Activated CD8-positive, alpha-beta memory T cell treated with anti-CD3 and anti-CD28 coated beads for 4 hours (primary cell): ENCODE measurements around the gene PRKN.

Experiments
- DNase-seq, 2 donors: peaks; one replicate each; pipeline ENCODE4 v3.0.0-alpha.2; 2020; ENCODE audit warnings: low read depth in 2 of 2

PRKN gene

DNA sequence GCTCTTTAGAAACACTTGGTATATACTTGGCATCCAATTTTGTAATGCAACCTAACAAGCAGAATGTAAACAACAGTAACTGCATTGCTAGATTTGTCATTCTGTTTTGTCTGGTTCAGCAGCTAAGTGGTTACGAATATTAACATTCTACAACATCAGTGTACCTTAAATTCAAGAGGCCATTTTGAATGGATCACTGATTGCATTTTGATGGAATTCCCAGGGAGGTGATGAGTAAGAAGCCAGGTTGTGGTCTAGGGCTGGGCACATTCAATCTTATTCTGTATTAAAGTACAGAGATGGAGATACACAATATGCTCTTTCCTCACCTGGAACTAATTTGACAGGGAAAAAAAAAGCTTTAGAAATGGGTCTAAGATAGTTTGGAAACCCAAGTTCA lies 483.5 kb downstream of the PRKN start:
- no peak for DNase-seq

DNA sequence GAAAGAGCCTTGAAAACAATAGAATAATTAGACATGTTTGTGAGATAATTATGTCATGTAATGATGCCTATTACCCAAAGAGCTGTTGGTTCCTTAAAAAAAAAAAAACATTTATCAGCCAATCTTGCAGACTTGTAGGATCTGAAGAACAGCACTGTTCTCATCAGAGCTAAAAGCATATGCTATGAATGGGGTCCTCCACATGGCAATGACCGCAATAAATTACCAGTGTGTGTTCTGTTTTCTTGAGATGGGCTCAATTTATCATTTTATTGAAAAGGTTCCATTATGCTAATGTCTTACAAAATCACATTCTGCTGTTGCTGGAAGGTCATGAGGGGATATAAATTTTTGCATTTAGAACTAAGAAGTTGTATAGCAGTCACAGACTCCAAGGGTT lies 484.7 kb downstream of the PRKN start:
- no peak for DNase-seq

DNA sequence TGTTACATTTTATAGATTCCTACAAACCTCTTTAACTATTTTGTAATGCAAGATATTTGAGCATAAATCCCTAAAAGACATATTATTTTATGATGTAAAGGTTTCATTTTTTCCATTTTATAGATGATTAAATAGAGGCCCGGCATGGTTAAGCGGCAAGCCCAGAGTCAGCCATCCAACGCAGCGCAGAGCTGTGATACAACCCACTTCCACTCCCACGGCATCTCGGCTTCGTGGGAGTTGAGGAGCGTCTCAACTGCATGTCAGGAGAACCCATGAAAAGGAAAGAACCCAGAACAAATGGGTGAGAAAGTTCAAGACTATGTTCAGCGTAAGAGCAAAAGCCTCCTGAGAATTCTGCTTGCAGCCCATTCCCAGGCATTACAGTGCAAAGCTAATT lies 488.2 kb downstream of the PRKN start:
- DNase-seq, result no peak

DNA sequence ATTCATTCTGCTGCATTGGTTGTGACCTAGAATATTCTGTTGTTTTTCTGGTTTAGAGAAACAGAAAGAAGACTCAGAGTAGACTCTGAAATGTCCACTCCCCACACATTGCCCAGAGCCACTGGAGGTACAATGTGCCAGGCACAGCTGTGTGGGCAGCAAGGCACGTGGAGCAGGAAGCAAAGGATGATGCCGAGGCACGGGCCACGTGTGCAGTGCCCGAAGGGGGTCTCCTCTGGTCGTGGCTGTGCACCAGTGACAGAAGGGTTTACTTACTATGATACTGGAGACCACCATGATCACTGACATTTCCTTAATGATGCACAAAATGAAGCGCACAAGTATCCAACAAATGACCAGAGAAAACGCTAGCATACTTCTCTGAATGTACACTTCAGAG lies 488.9 kb downstream of the PRKN start:
- no peak for DNase-seq

DNA sequence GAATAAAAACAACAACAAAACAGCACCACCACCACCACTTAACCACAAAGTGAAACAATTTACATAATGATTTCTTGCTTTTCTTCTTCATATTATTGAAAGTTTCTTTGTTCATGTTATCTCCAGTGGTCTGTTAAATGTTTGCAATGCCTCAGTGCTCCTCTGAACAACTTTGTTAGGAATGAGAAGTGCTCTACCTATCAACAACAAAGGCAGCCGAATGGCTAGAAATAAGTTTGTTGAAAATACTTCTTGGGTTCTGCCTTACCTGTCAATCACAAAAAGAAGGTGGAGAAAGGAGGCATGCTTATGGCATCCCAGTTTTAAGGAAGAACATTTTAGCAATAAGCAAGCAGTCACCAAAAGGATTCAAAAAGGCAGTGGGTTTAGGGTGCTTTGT lies 490.2 kb downstream of the PRKN start:
- DNase-seq, result no peak

DNA sequence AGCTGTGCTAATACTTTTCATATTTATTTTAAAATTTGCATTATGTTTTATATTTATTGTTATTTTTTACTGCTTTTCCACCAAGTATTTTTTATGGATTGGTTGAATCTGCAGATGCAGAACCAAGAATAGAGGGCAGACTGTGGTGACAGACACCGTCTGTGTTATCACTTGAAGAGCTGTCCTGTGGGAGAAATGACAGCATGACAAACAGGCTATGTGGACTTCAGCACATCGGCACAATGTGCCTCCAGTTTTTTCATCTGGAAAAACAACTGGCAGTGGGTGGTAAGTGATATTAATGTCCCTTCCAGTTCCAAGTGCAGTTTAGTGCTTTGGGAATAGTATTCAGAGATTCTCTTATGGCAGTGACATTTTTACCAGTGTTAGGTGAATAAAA lies 492.9 kb downstream of the PRKN start:
- DNase-seq, result no peak

DNA sequence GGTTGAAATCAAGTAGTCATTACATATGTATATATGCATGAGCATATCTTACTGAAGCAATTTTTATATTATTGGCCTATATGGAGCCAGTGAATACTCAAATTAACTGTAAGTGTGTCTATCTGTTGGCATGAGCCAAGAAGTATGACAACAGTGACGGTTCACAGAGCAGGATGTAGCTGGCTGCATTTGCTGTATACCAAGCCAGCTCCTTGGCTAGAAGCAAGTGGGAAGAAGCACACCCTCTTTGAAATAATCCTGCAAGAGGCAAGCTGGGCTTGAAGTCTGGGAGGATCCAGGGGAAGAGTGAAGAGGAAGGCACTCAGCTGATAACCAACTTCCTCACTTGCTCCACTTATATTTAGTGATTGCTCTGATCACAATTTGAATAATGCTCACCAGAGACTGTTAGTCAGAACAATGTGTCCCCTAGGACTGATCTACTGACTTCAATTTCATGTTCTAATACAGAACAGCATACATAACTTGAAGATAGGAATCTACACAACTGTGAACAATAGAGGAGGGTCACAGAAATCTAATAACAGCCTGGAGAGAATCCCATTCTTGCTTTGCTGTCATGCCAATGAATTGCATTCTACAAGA lies 497.3 kb downstream of the PRKN start:
- no peak for DNase-seq

DNA sequence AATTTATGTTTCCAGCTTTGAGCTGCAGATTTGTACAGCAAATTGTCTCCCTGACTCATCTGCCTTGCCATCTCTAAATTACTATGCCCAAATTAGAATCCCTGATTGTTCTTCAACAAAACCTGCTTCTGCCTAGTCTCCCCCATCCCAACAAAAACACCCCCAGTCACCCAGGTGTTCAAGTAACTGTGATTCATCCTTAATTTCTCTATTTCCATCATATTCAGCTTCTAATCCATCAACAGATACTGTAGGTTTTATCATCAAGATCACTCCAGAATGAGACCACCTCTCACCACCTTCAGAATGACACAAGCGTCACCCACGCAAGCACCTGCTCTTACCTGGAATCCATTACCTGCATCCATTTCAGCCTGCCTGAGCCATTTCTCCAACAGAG lies 498.5 kb downstream of the PRKN start:
- DNase-seq, result no peak

DNA sequence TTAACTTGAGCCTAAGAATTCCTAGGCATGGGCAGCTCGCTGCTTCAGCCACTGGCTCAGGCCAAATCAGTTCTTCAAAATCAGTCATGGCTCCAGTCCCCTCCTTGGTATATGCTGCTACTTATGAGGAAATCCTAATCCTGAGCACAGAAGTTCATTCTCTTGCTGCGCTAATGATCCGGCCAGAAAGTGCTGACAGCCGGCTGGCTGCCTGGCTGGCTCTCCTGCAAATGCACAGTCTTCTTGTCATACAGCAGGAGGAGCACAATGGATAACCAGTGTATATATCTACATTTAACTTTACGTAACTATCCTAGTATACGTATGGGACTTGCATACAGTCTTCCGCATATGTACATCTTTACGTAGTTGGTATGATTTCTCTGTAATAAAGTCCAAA lies 500.8 kb downstream of the PRKN start:
- no peak for DNase-seq

DNA sequence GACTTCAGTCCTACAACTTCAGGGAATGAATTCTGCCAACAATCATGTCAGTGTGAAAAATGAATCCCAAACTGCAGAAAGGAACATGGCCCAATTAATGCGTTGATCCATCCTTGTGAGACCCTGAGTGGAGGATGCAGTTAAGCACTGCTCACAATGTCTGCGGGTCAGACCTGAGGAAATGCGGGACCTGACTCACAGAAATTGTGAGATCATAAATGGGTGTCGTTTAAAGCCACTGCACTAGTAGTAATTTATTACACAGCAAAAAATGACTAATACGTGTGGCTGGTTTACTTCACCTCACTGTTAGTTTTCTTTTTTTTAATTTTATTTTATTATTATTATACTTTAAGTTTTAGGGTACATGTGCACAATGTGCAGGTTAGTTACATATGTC lies 505.0 kb downstream of the PRKN start:
- no peak for DNase-seq

DNA sequence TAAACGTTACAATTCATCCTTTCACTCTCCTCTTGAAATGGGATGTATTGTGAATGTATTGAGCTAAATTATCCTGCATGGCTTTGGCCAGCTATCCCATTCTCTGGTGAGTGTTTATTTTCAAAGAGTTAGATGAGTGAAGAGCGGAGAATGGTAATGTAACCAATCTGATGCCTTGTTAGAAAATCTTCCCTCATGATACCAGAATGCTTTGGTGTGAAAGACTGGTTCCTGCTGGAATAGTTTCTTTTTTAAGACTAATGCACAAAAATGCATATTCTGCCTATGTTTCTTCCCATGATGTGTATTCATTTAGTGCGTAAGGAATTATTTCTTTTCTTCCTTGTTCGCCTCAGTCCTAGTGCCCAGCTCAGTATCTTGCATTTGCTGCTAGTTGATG lies 506.7 kb downstream of the PRKN start:
- no peak for DNase-seq

DNA sequence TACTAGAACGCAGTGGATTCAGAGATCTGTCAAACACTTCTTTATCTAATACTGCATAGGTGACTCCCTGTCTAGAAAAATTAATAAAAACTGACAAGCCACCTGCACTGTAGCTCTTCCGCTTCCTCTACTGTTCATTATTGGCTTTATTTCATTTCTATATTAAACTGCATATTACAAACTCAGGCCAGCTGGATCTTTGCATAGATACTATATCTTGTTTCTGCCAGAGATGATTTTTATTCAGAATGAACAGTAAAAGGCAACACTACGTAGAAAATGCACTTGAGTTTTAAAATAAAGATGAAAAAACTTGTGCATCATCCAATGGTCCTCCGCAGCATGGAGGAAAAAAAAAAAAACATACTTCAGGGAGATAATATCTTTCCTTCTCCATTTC lies 508.3 kb downstream of the PRKN start:
- no peak for DNase-seq

DNA sequence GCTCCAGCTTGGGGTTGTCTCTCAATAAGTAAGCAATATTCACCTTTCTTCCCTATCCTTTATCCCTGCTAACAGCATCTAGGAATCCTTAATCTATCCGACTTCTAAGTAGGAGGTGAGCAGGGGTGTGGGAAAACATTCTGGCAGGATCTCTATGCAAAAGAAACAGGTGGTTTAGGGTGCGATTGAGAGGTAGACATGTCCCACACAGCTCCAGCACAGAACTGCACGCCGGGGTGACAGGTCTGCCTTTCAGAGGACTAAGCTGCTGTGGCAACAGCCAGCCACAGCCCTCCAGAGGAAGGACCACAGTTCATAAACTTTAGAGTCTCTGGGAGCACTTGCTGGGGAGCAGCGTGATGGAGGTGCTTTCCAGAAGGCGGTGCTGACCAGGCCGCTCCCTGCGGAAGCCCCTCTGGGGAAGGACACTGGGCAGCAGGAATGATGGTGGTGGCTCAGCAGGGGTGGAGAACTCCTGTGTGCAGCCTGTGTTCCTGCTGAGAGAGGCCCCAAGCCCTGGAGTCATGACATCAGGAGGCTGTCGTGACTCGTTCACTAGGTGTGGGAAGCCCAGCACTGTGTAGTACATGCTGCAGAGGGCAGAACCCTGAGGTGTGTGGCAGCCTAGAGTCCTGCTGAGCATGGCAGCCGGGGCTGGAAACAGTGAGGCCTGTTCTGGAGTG lies 509.6 kb downstream of the PRKN start:
- no peak for DNase-seq

DNA sequence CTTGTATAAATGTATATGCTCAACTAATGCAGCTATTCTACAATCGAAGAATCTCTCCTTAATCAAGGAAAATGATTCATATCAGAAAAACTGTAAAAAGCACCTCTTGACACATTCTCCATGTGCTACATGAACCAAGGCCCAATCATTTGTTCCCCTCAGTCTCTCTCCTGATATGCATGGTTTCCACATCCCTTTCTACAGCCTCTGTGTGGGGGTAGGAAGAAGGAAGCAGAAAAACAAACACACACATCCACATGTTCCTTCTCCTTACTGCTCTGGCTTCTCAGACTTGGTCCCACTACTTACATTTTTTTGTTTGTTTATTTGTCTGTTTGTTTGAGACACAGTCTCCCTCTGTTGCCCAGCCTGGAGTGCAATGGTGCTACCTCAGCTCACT lies 510.5 kb downstream of the PRKN start:
- no peak for DNase-seq

DNA sequence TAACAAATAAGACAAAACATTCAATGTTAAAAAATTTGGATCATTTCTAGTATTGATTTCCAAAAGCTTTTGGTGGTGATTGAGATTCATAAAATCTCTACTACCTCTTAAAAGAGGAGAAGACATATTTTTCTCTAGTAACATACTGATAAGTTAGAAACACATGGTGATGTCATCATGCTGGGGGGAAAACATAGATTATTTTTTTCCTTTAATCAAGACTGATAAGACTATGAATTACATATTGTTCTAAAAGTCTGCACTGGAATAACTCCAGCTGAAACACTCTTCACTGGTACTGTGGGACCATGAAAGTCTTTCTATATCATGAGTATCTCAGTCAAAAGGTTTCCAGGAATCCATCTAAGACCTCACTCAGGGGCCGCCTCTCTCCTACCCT lies 515.8 kb downstream of the PRKN start:
- DNase-seq, result no peak

DNA sequence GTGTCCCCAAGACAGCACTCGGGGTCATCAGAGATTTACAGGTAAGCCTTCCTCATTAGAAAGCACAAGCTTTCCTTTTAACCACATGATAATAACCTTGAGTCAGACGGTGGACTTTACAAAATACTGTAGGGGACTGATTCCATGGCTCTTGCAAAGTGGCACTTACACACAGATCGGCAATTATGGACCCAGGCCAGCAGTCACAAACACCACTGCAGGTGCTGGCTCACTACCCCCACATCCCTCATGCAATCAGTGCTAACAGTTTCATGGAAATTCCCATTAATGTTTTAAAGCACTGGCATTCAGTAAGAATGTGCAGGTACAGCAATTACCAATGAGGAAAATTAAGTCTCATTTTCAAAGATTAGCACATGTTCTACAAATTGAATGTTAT lies 516.5 kb downstream of the PRKN start:
- DNase-seq, result no peak

DNA sequence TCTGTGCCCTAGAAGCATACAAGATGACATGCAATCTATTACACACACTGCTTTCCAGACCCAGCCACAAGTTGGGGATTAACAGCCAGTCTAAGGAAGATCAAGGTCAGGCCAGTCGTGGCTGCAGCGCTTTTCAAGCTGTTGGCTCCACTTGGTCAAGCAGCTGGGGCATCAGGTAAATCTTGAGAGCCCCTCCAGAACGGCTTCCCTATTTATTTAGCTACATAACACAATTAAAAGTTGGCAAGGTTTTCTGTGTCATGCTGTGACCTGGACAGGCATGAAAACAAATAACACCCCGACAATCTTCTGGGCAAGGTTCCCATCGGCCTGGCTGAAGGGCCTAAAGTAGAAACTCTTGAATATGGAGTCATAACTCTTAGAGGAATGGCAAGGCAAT lies 524.3 kb downstream of the PRKN start:
- no peak for DNase-seq

DNA sequence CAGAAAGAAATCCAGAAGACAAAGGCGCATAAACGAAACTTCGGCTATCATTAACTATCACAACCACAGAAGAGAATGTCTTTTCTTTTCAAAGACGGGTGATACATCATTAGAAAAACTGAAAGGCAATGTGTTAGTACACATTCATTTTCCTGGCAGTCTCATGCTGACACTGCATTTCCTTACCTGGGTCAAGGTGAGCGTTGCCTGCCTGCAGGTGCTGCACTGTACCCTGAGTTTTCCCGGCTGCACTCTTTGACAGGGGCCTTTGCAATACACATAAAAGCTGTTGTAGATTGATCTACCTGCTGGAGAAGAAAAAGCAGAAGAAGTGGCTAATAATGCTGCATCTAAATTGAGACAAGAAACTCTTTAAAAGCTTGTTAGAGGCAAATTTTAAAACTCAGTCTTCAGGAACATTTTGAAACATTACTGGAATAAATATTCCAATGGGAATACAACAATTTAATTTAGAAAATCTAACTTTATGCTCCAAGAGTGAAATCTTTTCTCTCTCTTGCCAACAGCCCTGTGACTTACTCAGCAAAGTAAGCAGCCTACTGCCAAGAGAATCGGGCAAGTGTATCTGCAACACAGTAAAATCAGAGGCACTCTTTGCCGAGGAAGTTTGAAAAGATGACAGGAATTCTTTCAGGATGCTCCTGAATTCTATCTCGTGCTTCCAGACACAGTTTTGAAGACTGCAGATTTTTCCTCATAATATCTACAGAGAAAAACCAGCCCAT lies 526.4 kb downstream of the PRKN start:
- DNase-seq, result no peak

DNA sequence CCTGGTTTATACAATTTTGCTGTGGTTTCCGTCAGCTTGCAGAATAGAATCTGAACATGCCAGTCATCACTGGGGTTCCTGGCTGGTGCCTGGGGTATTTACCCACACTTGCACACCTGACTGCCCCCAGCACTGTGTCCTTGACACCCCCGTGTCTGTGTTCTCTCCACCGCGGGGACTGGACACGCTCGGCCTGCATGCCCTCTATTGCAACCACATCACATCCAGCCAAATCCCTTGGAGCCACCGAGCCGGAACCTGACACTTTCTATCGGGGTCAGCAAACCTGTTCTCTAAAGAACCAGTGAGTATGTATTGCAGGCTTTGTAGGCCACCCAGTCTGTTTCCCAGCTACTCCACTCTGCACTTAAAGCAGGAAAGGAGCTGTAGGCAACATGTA lies 527.5 kb downstream of the PRKN start:
- DNase-seq, result no peak

DNA sequence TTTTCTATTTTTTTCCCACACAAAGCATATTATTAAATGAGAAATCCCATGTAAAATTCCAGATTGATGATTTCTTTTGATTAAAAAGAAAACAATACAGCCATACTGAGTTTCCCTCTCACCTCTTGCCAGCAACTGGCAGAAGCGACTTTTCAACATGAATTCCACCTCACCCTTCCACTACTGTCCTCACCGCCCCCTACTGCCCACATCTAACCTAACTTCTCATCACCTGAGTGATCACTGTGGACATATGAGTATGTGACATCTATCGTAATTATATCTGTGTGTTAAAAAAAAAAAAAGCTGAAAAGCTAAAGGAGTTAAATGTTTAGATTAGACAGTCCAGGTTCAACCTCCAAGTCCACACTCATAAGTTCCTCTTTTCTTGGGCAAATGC lies 528.6 kb downstream of the PRKN start:
- no peak for DNase-seq

DNA sequence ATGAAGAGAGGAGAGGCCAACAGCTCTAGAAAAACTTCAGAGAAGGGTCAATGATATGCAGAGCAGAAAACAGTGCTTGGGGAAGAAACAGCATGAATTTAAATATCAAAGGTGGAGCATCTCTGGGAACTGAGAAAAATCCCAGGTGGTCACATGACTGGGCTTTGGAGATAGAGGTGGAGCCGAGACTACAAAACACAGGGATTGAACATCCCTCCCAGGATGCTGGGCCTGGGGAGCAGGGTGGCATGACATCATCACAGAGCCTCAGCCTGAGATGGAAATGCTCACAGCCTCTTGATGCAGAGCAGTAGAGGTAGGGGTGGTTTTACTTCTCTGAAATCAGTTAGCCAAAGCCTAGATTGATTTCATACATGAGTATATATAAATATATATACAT lies 529.5 kb downstream of the PRKN start:
- DNase-seq, result no peak

DNA sequence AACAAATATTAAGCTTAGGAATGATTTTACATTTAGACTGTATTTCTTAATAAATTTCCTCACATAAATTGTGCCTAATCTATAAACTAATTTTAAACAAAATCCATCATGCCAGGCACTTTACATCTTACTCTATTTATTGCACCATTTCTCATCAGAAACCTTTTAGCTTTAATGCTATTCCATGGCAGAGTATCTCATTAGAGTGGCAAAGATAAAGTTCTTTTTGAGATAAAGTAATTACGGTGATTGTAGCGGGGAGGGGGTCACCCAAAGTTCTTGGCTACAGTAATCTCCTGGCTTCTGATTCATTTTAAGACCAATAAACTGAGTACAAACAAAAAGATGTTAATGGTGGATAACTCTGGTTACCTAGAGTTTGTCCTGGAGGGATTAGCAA lies 532.1 kb downstream of the PRKN start:
- no peak for DNase-seq

DNA sequence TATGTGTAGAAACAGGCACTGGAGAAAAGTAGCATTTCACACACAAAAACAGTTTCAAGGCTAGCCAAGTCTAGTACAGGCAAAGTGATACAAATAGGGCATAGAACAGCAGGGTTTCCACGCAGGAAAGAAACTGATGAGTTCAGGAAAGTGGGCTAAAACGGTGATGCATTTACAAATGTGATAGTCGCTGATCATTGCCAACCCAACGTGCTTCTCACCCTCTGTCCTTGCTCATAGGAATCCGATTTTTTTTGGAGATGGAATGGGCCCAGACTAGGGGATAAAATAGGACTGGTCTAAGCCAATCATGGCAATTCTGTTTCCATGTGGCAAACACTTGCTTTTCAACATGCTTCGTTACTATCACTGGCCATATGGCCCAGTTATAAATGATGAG lies 536.6 kb downstream of the PRKN start:
- DNase-seq, result no peak
